ENCODE data around the gene GNB1.
"Not testable (repeated sequence)": the region's sequence is repeated elsewhere in the genome, so short reads cannot be mapped to it uniquely, and the experiment has no call there.

GNB1 gene

GRCh38 chr1:1858382-1859086, 32.4 kb downstream of the GNB1 start:
- peak; percentile 87 for DNase-seq (ENCODE audit: low read depth)

DNA sequence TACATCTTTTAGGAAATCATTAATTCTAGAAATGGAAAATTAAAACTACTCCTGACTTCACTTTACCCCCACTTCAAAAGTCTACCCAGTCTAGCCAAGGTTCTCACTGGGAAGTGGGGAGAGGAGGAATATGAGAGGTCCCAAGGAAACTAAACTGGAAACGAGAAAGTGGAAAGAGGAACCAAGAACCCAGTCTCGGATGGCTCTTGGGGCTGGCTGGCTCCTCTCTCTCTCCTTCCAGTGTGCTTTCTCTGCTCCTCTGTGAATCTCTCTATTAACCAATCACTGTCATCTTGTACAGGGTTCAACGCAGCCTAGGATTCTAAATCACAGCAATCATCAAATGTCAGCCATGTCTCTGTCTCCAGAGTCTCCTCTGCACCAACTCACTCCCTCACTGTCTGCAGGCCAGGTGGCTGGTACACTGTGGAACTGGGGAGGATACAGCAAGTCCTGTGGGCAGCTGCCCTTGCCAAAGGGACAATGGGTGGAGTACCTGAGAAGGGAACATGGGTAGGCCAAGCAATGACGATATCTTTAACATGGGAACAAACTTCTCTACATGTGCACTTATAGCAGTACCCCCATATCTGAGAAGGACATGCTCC, 33.7 kb downstream of the GNB1 start:
- DNase-seq (ENCODE audit: low read depth): no peak

GRCh38 chr1:1856161-1856560, 34.7 kb downstream of the GNB1 start:
- DNase-seq (ENCODE audit: low read depth): not testable (repeated sequence)

DNA sequence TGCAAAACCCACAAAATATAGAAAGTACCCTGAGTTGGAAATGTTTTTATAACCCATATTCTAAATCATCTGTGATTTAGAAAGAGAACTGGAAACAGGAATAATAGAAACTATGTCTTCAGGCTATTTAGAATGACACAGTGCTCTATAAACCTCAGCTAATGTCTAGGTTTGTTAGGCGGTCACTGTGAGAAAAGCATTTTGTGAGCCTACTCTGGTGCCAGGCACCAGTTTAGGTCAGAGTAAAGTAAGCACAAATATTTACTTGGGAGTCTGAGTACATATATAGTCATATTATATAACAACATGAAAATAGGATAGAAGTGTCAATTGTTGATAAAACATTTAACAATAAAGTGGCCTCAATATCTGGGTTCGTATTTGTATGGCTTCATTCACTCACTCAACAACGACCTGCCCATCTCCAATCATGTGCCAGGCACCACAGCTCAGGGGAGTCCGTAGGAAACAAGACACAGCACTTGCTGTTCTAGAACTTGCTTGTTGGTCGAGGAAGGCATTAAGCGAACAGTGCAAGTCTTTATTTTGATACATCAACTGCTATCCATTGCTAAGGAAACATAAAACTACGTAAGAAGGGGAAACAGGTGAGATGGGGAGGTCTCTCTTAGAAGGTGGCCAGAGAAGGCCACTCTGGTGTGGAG, 37.2 kb downstream of the GNB1 start:
- no peak for DNase-seq (ENCODE audit: low read depth)

- no peak for DNase-seq (ENCODE audit: low read depth)
These were observed 38.1 kb downstream of the GNB1 start for GRCh38 chr1:1852619-1853414.

GRCh38 chr1:1847890-1848289, 43.0 kb downstream of the GNB1 start:
- no peak for DNase-seq (ENCODE audit: low read depth)

- DNase-seq (ENCODE audit: low read depth): no peak
These were observed 43.6 kb downstream of the GNB1 start for GRCh38 chr1:1847061-1847850.

- DNase-seq (ENCODE audit: low read depth): no peak
These were observed 44.4 kb downstream of the GNB1 start for GRCh38 chr1:1846386-1846918.

DNA sequence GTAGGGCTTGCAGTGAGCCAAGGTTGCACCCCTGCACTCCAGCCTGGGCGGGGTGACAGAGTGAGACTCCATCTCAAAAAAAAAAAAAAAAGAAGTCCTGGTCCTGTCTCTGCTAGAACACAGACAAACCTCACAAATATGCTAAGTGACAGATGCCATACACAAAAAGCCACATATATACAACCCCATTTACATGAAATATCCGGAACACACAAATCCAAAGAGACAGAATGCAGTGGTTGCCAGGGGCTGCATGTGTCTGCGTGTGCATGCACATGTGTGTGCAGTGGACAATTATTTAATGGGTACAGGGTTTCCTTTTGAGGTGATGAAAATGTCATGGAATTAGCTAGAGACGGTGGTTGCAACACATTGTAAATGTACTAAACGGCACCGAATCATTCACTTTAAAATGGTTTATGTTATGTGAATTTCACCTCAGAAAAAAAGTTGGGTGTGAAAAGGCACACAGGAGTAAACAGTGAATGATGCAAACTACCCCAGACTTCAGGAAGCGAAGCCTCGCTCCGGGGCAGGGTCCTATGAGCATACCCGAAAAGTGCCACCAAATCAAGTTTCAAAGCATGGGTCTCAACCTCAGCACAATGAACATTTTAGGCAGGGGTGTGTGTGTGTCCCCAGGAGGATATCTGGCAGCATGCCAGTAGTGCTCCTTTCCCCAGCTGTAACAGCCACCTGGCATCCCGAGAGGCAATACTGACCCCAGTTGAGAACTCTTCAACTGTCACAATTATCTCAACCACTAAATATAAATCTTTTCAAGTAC, 48.3 kb downstream of the GNB1 start:
- no peak for DNase-seq (ENCODE audit: low read depth)

DNA sequence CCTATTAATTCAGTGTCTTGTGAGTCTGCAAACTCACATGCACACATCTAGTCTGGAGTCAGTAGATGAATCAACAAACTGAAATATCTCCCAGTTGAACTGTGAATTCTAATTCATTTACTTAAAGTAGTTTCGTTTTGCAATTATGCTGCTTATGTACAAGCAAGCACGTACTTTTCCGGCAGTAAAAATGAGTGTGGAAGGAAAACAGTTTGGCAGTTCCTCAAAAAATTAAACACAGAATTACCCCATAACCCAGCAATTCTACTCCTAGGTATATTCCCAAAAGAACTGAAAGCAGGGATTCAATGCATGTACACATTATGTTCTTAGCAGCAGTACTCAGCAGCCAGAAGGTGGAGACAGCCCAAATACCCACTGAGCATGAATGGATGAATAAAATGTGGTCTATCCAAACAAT, 49.3 kb downstream of the GNB1 start:
- DNase-seq (ENCODE audit: low read depth): no peak

DNA sequence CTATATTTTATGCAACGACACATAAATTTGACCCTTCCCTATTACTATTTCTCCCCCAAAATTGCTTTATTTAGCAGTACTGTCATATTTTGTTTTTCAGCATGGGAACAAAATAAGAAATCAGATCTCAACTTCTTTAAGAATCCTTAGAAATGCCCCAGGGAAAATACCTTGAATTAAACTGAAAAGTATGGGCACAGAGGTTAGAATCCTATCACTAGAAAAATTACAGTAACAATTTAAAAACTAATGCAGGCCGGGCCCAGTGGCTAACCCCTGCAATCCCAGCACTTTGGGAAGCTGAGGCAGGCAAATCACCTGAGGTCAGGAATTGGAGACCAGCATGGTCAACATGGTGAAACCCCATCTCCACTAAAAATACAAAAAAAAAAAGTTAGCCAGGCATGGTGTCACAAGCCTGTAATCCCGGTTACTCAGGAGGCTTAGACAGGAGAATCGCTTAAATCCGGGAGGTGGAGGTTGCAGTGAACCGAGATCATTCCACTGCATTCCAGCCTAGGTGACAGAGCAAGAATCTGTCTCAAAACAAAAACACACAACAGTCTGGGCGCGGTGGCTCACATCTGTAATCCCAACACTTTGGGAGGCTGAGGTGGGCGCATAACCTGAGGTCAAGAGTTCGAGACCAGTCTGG, 51.4 kb downstream of the GNB1 start:
- no peak for DNase-seq (ENCODE audit: low read depth)

DNA sequence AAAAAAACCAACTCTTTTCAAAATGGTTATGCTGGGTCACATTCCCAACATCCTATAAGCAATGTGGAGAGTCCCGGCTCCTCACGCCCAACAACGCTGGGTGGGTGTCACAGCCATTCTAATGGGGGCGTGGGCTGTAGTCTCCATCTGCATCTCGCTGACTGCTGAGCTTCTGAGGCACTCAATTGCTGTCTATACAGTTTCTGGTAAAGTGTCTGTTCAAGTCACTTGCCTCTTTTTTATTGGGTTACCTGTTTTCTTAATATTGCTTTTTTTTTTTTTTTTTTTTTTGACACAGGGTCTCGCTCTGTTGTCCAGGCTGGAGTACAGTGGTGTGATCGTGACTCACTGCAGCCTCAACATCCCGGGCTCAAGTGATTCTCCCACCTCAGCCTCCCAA, 54.8 kb downstream of the GNB1 start:
- DNase-seq (ENCODE audit: low read depth): no peak

GRCh38 chr1:1835546-1835945, 55.3 kb downstream of the GNB1 start:
- DNase-seq (ENCODE audit: low read depth): no peak

GRCh38 chr1:1833916-1834325, 57.0 kb downstream of the GNB1 start:
- DNase-seq (ENCODE audit: low read depth): no peak

GRCh38 chr1:1833456-1833855, 57.4 kb downstream of the GNB1 start:
- no peak for DNase-seq (ENCODE audit: low read depth)

- DNase-seq (ENCODE audit: low read depth): no peak
These were observed 58.1 kb downstream of the GNB1 start for GRCh38 chr1:1832820-1833219.

- no peak for DNase-seq (ENCODE audit: low read depth)
These were observed 58.7 kb downstream of the GNB1 start for GRCh38 chr1:1832166-1832565.

DNA sequence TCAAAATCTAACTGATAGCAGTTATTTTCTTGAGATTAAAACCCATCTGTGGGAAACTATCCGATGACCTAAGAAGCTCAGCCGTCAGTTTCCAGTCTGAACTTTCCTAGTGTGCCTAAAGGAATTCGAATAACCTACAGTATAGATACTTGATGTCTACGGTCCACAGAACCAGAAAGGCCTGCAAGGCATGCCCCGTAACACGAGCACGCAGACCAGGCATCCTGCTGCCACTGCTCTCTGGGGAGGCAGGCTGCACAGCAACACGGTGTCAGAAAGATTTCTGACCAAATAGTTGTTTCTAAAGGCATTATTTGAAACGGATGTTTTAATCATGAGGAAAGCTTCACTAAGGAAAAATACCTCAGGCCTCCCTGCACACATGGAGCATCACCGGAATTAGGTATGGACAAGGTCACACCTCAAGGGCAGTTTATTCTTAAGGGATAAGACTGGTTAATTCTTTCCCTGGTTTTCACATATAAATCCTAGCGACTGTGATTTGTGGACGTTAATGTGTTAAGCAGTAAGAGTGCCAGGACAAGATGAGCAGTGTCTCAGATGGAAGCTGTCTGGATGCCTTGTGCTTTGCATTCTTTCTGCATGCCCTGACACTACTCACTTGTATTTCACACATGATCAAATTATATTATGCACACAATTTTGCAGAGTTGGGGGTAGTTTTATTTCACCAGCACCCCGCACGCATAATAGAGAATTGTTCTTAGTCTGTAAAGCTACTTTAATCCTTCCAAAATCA, 63.6 kb downstream of the GNB1 start:
- no peak for DNase-seq (ENCODE audit: low read depth)

DNA sequence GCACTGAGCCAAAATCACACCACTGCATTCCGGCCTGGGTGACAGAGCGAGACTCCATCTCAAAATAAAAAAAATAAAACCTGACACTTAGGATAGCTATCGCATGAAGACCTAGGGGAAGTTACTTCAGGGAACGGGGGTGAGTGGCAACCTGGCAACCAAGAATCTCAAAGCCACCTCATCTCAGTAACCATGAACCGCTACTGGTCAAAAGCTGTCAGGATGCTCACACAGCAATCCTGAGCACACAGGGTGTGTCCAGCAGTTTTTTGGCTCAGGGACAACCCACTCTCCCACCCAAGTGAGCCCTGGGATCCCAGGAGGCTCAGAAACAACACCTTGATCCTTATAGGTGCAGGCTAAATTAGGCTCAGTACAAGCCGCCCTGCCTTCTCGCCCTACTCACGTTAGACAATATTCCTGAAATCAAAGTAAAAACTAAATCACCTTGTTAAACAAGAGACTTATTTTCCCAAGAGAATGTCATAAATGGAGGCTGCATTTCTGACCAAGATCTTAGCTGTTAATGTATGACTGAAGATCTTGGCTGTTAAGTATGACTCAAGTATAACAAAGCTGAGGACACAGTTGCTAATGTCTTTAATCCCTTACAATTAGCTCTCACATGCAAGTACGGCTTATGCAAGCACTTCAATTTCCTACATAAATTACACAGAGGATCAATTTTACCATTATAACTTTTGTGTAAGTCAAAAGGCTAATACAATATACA, 64.4 kb downstream of the GNB1 start:
- no peak for DNase-seq (ENCODE audit: low read depth)
